ENCODE results near the gene LAX1. TPM values are rescaled to one million over a fixed set of nuclear protein-coding genes. Genes with fewer than 3 reads are reported as not detected.
A peak's percentile ranks its signal among the peaks of the same experiment; 100 is the strongest.

Gene LAX1
- total and polyA plus RNA-seq, 2 of the 4 experiments (the other 2 are of a cell fraction): 0.03 TPM; not detected in 1

GRCh38 chr1:203722909-203723308 is 42.1 kb upstream of the LAX1 start:
- ATAC-seq (ENCODE audit: low read depth): no peak
- intact Hi-C loops (cut with micrococcal nuclease) (no loop called here), in situ Hi-C loops (cut with MboI; ENCODE audit: low sequenced_read_pairs) (no loop called here), dilution Hi-C loops (cut with HindIII; ENCODE audit: low sequenced_read_pairs, unreplicated experiment) (no loop called here)
- no peak overlapping the region for H2BK20ac ChIP-seq (ENCODE audit: low read depth, low read length)
- no peak overlapping the region for H3K9ac ChIP-seq (ENCODE audit: low read depth, low read length)
- no peak overlapping the region for H3K14ac ChIP-seq (replicated peaks; ENCODE audit: low read depth, low read length)
- no peak overlapping the region for H2BK120ac ChIP-seq (ENCODE audit: low read depth, low read length)
- H3K4me2 ChIP-seq (ENCODE audit: low read depth, low read length): no peak overlapping the region
- H2AK9ac ChIP-seq (replicated peaks; ENCODE audit: low read depth, low read length, poor library complexity): no peak overlapping the region
- peaks cover 27 to 32% of the 10 kb centered on the region in 2 experiments for H3K79me1 ChIP-seq (ENCODE audit: low read depth in 1 of 2, low read length in 2 of 2)
- H3K27ac ChIP-seq (ENCODE audit: insufficient read depth, low read length): no peak overlapping the region
- CTCF ChIA-PET: interaction anchor here (0.6 kb wide), 1 partner anchor 31 kb away, joined by 3 read pairs; no protein-coding TSS in a partner anchor
- H4K20me1 ChIP-seq (ENCODE audit: insufficient read depth, low read length): peaks cover 3% of the 10 kb centered on the region; the same call in 1 of the 2 replicates
- no peak overlapping the region for H3K4ac ChIP-seq (ENCODE audit: low read depth, low read length)
- no peak overlapping the region for H4K8ac ChIP-seq (ENCODE audit: low read depth in 2 of 2, low read length in 2 of 2)
- no peak overlapping the region for H4K91ac ChIP-seq (ENCODE audit: insufficient read depth, low read depth, low read length)
- no peak overlapping the region for H2AFZ ChIP-seq (replicated peaks; ENCODE audit: low read length, poor library complexity)
- H3K23ac ChIP-seq (ENCODE audit: low read depth, low read length): no peak overlapping the region
- H2AK5ac ChIP-seq (ENCODE audit: low read depth, low read length): no peak overlapping the region
- no peak overlapping the region for H3K56ac ChIP-seq (ENCODE audit: extremely low read depth, insufficient read depth, low read length)
- H3K4me3 ChIP-seq (ENCODE audit: insufficient read depth, low read depth, low read length): no peak overlapping the region
- peaks cover 7% of the 10 kb centered on the region; the same call in 1 of the 2 replicates for H3K9me1 ChIP-seq (ENCODE audit: insufficient read depth, low read length)
- POLR2A ChIA-PET (ENCODE audit: unreplicated experiment): no interaction called here
- H2BK15ac ChIP-seq (ENCODE audit: low read depth, low read length): no peak overlapping the region
- no peak for DNase-seq
- no peak overlapping the region for H4K5ac ChIP-seq (ENCODE audit: low read depth, low read length)
- H3K36me3 ChIP-seq (ENCODE audit: control insufficient read depth, insufficient read depth, low read length): peaks cover 65% of the 10 kb centered on the region
- H3K4me1 ChIP-seq (ENCODE audit: control insufficient read depth, insufficient read depth, low read length): no peaks in the 10 kb centered on the region
- no peaks in the 10 kb centered on the region for H3K9me3 ChIP-seq (ENCODE audit: control insufficient read depth, insufficient read depth, low read length)
- no peaks in the 10 kb centered on the region for H3K27me3 ChIP-seq (ENCODE audit: control insufficient read depth, insufficient read depth, low read length)
- no TSS peak for BruUV-seq (replicated peaks)
- TF ChIP-seq BHLHE40 (IDR thresholded peaks at IDR 0.05; ENCODE audit: low read depth, low read length) (no peak), RCOR1 (IDR thresholded peaks at IDR 0.05; ENCODE audit: insufficient replicate concordance, low read length) (no peak), CEBPB (IDR thresholded peaks at IDR 0.05; ENCODE audit: low read depth, low read length) (0 out of 2 replicates have a peak, but pooled peaks have one; percentile 26), MAZ (IDR thresholded peaks at IDR 0.05; ENCODE audit: borderline replicate concordance, low read depth, low read length) (no peak)
- TF ChIP-seq, protein P1, sequence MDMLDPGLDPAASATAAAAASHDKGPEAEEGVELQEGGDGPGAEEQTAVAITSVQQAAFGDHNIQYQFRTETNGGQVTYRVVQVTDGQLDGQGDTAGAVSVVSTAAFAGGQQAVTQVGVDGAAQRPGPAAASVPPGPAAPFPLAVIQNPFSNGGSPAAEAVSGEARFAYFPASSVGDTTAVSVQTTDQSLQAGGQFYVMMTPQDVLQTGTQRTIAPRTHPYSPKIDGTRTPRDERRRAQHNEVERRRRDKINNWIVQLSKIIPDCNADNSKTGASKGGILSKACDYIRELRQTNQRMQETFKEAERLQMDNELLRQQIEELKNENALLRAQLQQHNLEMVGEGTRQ (IDR thresholded peaks at IDR 0.05; ENCODE audit: low read depth, low read length): no peak
- H3K18ac ChIP-seq (ENCODE audit: low read depth, low read length): no peak overlapping the region
- no peak overlapping the region for H2BK5ac ChIP-seq (ENCODE audit: low read depth, low read length, poor library complexity, severe bottlenecking)
